SKM-1 treated with dmso at 0.1 percent for 144 hours (cell line): ENCODE results near the gene PIR.

ENCODE experiments used
- DNase-seq: peaks from one replicate; lab custom pipeline; 2025; ENCODE audit not compliant: unreplicated experiment; lab: John Stamatoyannopoulos, UW

The PIR gene

GRCh38 chrX:15350329-15350996, 142.7 kb downstream of the PIR start:
- no peak for DNase-seq

DNA sequence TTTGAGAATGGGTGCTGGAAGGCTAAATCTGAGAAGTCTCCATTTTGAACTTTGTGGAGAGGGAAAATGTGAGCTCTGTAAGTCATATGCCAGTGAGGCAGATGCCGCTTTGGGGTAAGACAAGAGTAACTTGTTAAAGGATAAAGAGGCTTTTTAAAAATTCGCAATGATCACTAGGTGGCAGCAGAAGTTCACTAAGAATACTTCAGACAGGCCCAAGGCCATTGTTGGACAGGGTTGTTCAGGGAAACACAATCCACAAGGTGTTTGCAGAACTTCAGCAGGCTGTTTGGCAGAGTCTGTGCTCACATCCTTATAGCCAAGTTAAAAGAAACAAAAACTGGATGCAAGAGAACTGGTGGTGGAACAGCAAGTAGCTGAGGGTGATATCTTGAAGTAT, 144.1 kb downstream of the PIR start:
- peak; percentile 32 for DNase-seq

- no peak for DNase-seq
Measured at GRCh38 chrX:15345976-15346375, 147.2 kb downstream of the PIR start.

GRCh38 chrX:15344106-15344505, 149.0 kb downstream of the PIR start:
- DNase-seq, result no peak

- no peak for DNase-seq
Measured at GRCh38 chrX:15343075-15343476, 150.1 kb downstream of the PIR start.

DNA sequence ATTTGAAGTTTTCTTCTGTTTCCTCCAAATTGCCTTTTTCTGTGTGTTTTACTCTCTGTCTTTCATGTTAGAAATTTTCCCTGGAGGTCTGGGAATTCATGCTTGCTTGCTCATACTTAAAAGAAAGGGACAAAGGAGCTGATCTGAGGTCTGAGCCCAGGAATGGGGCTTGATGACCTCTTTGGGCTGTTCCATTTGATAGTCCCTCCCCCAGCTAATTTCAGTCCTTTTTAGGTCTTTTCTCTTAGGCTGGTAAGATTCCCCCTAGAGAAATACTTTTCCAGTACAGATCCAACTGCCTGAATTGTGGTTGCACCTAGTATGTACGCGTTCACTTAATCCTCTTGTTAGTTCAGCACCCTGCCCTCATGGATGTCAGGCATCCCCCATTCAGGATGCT, 152.3 kb downstream of the PIR start:
- no peak for DNase-seq

DNA sequence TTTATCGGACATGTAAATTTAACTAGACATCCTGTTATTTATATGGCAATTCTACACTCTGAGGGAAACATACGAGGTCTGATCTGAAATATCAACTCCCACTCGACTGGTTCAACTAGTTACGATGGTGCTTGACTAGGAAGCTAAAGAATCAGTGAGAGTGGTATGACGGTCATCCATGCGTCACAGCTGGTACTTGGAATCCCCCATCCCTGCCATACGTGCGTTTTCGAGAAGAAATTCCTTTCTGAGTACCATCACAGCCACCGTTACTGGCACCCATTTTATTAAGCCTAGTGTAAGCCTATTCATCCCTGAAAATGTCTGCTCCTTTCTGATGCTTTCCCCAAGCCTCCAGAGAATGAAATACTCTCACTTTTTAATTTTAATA, 157.1 kb downstream of the PIR start:
- no peak for DNase-seq

DNA sequence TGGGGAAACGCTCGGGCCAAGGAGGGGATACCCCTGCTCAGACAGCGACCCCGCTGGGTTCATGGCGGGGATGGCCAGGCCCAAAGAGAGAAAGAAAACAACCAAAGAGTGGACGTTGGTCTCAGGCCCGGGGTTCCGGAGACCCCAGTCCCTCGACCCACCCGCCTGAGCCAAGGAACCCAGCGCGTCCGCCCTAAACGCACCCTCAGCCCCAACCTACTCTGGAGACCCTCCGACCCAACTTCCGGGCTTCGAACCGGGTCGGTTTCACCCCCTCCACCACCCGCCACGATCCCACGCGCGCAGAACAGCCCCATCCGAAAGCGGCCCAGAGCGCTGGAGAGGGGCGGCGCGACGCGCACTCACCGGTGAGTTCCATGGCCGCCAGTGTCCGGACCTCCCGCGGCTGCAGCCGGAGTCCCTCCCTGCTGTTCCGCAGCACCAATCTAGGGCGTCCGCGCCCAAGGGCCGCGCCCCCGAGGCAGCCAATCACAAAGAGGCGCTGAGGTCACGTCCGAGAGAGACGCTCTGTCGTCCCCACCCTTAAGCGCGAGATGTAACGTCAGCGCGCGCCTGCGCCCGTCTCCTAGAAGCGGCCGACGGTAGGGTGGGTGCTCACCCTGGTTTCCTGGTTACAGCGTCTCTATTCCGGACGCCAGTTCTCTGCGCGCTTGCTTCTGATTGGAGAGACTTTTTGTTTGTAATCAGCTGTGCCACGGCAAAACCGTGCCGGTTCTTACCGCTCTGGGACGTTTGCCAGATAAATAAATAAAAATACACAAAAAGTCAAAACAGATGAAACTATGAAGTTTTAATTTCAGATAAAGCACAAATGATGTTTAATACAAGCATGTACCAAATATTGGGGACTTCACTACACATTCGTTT, 157.8 kb downstream of the PIR start, which contains the start of gene PIGA:
PIGA (minus strand) TSS at position 389 of the 888 bp plus-strand sequence. CDS start 3,593 bp downstream, outside the sequence.
- DNase-seq, result peak; percentile 83
